GM12865 (cell line): ENCODE measurements around the gene CFAP68.
"Not testable (repeated sequence)": the region's sequence is repeated elsewhere in the genome, so short reads cannot be mapped to it uniquely, and the experiment has no call there.

Experiments
- DNase-seq: peaks from one replicate; pipeline ENCODE4 v3.0.0; 2010; ENCODE audit warnings: low read depth
- H3K4me3 ChIP-seq: 2 replicates; pipeline ENCODE4 v1.5.1; 2011; ENCODE audit warnings: mild to moderate bottlenecking, low read depth, low read length, control low read depth
- TF ChIP-seq, protein P1 (sequence below): IDR thresholded peaks from 2 replicates; pipeline ENCODE4 v1.5.1; 2011; ENCODE audit warnings: low read length, control low read depth, low read depth, inconsistent platforms; ENCODE audit not compliant: insufficient read depth; ENCODE audit errors: missing control alignments

CFAP68 gene

DNA sequence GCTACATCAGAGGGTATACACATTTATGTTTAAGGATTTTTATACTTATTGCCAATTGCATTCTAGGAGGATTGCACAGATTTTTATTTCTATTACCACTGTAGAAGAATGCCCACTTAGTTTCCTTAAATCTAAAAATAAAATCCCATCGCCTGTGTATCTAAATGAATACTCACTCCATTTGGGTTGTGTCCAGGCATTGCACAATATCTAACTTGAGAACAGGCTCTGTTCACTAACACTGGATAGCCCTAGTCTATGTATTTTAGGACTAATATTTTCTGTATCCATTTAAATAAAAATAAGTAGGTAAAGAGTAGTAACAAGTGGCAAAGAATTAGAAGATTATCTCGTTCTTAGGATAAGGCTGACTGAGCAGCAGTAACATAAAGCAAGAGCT is 43.5 kb downstream of the CFAP68 start:
- DNase-seq, result no peak
- TF ChIP-seq, protein P1, sequence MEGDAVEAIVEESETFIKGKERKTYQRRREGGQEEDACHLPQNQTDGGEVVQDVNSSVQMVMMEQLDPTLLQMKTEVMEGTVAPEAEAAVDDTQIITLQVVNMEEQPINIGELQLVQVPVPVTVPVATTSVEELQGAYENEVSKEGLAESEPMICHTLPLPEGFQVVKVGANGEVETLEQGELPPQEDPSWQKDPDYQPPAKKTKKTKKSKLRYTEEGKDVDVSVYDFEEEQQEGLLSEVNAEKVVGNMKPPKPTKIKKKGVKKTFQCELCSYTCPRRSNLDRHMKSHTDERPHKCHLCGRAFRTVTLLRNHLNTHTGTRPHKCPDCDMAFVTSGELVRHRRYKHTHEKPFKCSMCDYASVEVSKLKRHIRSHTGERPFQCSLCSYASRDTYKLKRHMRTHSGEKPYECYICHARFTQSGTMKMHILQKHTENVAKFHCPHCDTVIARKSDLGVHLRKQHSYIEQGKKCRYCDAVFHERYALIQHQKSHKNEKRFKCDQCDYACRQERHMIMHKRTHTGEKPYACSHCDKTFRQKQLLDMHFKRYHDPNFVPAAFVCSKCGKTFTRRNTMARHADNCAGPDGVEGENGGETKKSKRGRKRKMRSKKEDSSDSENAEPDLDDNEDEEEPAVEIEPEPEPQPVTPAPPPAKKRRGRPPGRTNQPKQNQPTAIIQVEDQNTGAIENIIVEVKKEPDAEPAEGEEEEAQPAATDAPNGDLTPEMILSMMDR, result no peak
- H3K4me3 ChIP-seq, result no peak overlapping the region

DNA sequence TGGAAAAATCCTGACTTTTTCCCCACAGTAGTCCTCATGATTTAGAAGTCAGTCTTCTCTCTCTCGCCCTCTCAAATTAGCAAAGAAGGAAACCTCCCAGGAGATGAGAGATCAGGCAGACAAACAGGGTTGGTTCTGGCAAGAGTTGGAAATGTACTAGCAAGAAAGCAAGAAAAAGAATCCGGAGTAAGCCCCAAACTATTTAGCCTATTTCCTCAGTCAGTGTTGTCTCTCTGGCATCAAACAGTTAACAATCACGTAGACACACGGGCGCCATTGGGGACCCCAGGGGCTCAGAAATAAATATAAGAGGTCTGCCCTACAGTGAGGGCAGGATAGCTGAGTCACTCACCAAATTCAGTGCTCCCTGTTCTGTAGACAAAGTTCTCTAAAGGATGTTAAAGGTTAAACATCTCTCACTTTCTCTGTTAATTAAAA is 44.0 kb downstream of the CFAP68 start:
- no peak overlapping the region for H3K4me3 ChIP-seq
- TF ChIP-seq, protein P1, result no peak
- no peak for DNase-seq

DNA sequence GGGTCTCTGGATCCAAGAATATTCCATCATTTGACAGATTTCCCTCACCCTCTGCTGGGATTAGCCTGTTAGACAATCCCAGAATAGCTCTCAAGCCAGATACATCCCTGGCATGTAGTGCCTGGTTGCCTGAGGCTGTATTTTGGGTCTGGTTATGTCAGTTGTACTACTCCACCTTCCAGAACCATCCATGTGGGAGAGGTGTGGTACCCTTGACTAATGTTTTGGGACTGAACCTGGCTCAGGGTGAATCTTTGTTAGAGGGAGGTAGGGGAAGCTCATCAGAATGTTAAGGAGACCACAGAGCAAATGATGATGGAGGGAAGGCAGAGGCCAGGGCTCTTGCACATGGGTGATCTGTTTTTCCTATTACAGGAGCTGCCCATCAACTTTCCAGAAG is 44.6 kb downstream of the CFAP68 start:
- H3K4me3 ChIP-seq, result no peak overlapping the region
- TF ChIP-seq, protein P1, result no peak
- no peak for DNase-seq

DNA sequence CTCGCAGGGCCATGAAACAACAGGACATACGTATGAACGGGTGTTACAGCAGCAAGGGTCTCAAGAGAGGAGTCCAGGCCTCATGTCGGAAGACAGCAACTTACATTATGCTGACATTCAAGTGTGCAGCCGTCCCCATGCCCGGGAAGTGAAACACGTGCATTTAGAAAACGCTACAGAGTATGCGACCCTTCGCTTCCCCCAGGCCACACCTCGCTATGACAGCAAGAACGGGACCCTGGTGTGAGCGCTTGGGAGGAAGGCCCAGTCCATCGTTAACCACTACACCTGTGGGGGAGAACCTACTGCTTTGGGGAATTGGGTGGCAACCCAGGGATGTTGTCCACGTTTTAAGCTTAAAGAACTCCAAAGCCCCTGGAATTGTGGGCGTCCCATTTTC is 46.6 kb downstream of the CFAP68 start:
- TF ChIP-seq, protein P1, result no peak
- no peak for DNase-seq
- no peak overlapping the region for H3K4me3 ChIP-seq

DNA sequence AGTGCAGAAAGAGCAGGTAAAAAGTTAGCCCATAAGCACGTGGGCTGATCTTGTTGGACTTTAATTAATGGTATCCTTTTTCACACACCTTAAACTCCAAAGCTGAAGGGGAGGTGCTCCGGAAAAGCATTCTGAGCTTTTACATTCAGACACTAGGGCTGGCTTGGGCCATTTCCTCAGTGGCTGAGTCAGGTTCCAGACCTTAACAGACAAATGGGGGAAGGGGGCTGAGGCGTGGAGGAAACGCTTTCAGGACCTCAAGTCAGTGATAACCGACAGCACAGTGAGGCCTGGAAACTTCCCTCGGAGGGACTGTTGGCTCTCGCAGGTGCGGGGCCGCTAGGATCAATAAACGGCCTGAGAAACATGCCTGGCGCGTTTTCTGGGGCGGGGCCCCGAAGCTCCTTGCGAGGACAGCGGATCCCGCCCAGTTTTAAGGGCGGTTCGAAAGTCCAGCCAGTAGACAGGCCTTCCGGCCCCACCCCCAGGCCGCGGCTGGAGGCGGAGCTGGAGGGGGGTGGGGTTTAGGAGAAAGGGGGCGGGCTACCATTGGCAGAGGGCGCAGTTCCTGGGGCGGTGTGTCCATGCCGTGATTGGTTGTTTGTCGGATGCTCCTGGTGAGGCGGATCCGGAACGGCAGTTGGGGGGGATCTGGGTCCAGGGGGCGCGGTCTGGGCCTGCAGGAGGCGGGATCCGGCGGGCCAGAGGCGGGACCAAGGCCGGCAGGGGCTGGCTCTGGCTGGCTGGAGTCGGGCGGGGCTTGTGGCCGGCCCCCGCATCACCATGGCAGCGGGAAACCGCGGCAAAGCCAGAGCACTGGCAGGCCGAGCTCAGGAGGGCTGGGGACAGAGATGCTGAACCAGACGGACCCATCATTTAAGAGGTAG is 47.4 kb downstream of the CFAP68 start:
- H3K4me3 ChIP-seq, result peak overlapping the region; percentile 51
- peak; percentile 98 for DNase-seq
- TF ChIP-seq, protein P1, result no peak

DNA sequence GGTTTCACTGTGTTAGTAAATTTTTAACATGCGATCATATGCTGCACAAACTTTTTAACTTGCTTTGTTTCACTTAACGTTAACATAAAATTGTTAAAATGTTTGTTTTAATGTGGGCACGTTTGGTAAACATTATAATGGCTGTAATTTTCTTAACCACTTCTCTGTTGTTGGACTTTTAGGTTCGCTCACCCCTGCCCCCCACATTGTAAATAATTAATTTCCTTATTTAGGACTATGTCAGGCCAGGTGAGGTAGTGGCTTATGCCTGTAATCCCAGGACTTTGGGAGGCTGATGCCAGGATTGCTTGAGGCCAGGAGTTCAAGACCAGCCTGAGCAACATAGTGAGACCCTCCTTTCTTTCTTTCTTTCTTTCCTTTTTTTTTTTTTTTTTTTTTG is 51.1 kb downstream of the CFAP68 start:
- no peak for DNase-seq
- H3K4me3 ChIP-seq, result no peak overlapping the region
- TF ChIP-seq, protein P1, result no peak

DNA sequence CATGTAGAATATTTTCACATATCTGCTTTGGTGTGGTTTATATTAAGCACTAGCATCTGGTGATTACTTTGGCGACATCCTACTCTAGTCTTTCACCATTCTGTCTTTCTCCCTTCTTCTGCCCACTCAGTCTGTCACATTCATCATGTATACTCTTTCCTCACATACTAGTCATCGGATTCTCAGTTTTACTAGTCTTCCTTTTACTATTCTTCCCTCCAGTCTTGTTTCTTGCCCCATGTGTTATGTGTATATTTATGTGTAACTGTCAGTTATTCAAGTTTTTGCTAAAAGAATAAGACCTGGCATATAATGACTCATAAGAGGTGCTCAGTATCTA is 53.2 kb downstream of the CFAP68 start:
- no peak overlapping the region for H3K4me3 ChIP-seq
- DNase-seq, result no peak
- TF ChIP-seq, protein P1, result no peak

DNA sequence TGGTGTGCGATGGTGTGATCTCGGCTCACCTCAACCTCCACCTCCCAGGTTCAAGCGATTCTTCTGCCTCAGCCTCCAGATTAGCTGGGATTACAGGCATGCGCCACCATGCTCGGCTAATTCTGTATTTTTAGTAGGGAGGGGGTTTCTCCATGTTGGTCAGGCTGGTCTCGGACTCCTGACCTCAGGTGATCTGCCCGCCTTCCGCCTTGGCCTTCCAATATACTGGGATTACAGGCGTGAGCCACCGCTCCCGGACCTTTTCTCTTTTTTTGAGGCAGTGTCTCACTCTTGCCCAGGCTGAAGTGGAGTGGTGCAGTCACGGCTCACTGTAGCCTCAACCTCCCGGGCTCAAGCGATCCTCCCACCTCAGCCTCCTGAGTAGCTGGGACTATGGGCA is 53.8 kb downstream of the CFAP68 start:
- not testable (repeated sequence) for H3K4me3 ChIP-seq, DNase-seq
